SK-N-MC (cell line): ENCODE data around the gene C2CD2.

Experiments
- EZH2 ChIP-seq: fragments of 200-600 bp; sonication (generic); IDR thresholded peaks from one replicate; pipeline ENCODE4 v1.6.1; 2017; ENCODE audit warnings: antibody characterized with exemption
- POLR2AphosphoS5 ChIP-seq: IDR thresholded peaks from 2 replicates; pipeline ENCODE4 v1.6.1; 2012; ENCODE audit warnings: mild to moderate bottlenecking, low read depth, low read length, borderline replicate concordance

DNA sequence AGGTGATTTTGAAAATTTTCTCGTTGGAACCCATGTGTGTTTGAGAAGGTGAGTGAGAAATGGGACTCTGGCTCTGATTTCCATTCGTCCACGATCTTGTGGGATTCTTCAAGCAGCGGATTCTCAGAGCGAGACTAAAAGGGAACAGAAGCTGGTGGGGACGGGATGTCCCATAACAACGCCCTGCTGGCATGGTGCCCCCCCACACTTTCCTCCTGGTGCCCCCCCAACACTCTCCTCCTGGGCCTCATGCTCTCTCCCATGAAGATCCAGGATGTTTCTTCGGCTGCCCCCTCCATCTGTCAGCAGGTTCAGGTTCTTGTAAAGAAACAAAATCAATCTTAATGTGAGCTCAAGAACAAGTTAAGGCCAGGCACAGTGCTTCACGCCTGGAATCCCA, 103.7 kb downstream of the C2CD2 start:
- no peak for TF ChIP-seq EZH2
- TF ChIP-seq POLR2AphosphoS5 = no peak
